IPS-11a (cell line): ENCODE results near the gene ST3GAL2.
A peak's percentile ranks its signal among the peaks of the same experiment; 100 is the strongest.
"Not testable (repeated sequence)": the region's sequence is repeated elsewhere in the genome, so short reads cannot be mapped to it uniquely, and the experiment has no call there.

Experiments
- H3K4me3 ChIP-seq: one replicate; pipeline ENCODE4 v1.5.1; 2013; ENCODE audit warnings: low read depth, low read length, control low read depth

ST3GAL2 gene

DNA sequence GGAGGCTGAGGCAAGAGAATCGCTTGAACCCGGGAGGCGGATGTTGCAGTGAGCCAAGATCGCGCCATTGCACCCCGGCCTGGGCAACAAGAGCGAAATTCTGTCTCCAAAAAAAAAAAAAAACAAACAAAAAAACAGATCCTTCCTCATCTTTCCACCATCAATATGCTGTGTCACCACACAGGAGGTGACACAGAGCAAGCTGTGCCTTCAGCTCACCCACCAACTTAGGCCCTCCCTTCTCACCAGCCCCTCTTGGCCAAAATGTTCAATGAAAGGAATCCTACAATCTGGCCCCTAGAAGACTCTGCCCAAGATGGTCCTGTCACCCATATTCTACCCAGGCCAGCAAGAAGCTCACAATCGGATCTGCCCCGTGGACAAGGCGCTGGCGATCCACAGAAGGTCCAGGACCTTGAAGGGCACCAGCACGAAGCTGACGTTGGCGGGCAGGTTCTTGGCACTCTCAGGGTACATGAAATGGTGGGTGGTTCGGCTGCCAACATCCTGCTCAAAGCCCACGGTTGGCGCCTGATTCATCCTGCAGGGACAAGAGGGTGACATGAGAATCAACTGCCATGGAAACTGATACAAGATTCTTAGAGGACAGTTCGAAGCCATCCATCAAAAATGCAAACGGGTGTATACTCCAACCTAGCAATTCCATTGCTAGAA lies 50.8 kb downstream of the ST3GAL2 start:
- H3K4me3 ChIP-seq: no peak overlapping the region

DNA sequence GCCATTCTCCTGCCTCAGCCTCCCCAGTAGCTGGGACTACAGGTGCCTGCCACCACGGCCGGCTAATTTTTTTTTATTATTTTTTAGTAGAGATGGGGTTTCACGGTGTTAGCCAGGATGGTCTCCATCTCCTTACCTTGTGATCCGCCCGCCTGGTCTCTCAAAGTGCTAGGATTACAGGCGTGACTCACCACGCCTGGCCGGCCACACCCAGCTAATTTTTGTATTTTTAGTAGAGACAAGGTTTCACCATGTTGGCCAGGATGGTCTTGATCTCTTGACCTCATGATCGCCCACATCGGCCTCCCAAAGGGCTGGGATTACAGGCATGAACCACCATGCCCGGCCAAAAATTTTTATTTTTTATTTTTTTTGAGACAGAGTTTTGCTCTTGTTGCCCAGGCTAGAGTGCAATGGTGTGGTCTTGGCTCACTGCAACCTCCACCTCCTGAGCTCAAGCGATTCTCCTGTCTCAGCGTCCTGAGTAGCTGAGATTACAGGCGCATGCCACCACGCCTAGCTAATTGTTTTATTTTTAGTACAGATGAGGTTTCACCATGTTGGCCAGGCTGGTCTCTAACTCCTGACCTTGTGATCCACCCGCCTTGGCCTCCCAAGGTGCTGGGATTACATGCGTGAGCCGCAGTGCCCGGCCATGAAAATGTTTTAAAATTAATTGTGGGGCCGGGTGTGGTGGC lies 52.5 kb downstream of the ST3GAL2 start:
- not testable (repeated sequence) for H3K4me3 ChIP-seq

DNA sequence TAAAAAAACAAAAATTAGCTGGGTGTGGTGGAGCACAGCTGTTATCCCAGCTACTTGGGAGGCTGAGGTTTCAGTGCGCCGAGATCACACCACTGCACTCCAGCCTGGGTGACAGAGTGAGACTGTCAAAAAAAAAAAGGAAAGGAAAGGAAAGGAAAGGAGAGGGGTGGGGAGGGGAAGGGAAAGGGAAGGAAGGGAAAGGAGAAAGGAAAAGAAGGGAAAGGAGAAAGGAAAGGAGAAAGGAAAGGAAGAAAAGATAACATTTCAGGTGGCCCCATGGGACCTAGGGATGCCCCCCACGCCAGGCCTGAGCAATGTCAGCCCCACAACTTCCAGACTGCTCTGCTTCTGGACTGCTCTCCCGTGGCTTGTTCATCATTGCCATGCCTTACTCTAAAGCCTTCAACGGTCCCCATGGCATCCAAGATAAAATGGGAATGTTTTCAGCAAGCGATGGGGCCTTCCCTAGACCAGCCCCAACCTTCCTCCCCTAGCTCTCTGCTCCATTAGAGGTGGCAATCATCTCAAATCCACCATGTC lies 55.4 kb downstream of the ST3GAL2 start:
- H3K4me3 ChIP-seq: no peak overlapping the region

DNA sequence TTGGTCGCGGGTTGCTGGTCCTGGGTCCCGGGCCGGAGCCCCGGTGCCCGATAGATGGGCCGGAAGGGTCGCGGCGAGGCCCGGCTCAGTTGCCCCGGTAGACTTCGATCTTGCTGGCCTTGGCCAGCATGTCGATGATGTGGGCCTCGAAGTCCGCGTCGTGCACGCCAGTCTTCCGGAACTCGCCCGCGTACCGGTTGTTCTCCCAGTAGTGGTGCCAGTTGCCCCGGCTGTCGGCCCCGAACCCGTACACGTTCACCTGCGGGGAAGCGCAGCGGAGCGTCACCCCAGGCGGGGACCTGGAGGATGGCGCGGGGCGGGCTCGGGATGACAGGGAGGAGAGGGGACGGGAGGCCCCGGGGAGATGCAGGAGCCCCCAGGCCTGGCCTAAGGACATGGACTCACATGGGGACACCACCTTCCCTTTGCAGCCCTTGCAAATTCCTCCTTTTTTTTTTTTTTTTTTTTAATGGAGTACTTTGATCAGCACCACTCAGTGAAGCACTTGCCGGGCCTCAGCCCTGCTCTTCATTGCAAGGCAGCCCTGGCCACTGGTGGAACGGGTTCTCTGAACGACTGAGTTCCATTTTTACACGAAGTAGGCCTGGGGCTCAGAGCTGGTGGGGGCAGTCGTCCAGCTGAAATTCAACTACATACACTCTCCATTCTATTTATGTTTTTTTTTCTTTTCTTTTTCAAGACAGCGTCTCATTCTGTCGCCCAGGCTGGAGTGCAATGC lies 57.1 kb downstream of the ST3GAL2 start:
- peak overlapping the region; percentile 35 for H3K4me3 ChIP-seq

DNA sequence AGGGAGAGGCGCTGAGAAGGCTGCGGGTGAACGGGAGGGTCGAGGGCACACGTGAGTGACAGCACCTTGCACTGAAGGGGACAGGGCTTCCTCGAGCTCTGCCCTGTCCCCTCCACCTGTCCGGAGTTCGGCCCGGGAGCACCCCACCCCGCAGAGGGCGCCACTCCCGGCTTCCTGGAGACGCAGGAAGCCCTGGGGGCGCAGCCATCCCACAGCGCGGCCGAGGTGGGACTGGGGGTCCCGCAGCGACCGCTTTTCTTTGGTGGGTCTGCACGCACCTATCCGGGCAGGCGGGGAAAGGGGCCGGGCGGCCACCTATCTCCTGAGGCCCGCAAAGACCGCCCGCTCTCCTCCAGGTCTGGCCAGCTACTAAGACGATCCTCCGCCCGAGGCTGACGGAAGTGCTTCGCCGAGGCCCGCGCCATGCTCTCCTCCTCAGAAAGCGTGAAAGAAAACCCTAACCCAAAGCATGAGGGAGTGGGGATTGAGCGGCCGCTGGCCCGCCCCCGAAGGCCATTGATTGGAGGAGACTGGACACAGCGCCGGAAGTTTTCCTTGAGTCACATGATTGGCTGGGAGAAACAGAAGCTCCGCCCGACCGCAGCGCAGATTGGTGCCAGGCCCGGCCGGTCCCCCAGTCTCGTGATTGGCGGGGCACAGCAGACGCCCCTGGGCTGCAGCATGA lies 57.8 kb downstream of the ST3GAL2 start:
- H3K4me3 ChIP-seq: peak overlapping the region; percentile 70

DNA sequence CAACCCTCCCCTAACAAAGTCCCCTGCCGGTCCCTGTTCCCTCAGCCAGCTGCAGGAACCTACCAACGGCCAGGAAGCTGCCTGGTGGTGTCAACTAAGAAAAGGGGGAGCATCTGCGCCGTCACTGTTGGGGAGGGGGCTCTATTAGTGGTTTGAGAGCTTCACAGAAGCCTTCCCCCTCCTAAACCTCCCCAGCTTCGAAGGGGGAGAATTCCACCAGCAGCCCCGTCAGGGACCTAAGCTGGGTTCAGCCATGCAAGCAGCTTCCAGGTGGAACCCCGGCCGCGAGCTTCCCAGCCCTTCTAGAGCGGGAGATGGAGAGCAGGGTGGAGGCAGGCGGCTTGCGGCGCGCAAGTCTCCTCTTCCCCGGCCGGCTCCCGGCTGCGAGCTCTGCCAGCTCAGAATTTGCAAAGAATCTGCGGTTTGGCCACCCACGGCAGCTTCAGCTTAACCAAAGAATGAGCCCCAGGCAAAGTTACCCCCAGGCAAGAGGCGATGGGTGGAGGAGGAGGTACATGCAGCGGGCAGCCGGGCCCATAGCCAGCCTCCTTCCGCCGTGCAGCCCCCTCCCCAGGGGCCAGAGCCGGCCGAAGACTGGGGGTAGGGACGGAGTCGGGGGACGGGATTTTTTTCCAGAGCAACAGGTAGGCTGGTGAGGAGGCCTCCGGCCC lies 58.5 kb downstream of the ST3GAL2 start:
- H3K4me3 ChIP-seq: peak overlapping the region; percentile 70

DNA sequence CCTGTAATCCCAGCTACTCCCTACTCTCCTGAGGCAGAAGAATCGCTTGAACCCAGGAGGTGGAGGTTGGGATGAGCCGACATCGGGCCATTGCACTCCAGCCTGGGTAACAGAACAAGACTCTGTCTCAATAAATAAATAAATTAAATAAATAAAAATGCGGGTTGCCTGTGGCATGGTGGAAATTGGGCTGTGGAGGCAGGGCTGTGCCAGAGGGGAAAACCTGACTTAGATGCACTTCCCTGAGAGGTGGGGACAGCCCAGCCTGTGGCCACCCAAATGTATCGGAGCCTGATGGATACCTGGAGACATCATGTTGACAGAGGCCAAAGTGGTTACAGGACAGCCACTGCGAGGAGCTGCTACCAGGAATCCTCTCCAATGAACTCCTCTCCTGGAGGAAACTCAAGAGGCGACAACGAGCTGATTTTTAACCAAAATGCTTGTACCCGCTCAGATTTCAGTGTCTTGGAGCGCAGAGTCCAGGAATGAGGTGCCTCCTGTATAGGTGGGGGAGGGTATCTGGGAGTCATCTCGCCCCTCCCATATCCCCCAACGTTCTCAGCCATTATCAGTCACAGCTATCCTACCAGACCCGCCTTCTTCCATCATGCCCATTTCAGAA lies 59.9 kb downstream of the ST3GAL2 start:
- H3K4me3 ChIP-seq: no peak overlapping the region

DNA sequence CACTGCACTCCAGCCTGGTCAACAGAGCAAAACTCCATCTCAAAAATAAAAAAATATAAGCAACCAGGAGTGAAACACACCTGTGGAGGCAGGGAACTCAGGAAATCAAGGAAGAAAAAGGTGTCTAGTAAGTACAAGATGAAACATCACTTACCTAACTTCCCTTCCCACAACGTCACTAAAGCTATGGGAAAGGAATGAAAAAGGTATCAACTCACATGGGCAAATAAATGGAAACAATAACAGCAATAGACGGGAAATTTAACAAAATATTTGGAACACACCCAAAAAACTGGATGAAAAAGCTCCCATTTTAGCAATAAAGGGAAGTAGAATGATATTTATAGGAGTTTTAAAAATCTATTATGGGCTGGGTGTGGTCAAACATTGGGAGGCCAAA lies 61.1 kb downstream of the ST3GAL2 start:
- H3K4me3 ChIP-seq: no peak overlapping the region

DNA sequence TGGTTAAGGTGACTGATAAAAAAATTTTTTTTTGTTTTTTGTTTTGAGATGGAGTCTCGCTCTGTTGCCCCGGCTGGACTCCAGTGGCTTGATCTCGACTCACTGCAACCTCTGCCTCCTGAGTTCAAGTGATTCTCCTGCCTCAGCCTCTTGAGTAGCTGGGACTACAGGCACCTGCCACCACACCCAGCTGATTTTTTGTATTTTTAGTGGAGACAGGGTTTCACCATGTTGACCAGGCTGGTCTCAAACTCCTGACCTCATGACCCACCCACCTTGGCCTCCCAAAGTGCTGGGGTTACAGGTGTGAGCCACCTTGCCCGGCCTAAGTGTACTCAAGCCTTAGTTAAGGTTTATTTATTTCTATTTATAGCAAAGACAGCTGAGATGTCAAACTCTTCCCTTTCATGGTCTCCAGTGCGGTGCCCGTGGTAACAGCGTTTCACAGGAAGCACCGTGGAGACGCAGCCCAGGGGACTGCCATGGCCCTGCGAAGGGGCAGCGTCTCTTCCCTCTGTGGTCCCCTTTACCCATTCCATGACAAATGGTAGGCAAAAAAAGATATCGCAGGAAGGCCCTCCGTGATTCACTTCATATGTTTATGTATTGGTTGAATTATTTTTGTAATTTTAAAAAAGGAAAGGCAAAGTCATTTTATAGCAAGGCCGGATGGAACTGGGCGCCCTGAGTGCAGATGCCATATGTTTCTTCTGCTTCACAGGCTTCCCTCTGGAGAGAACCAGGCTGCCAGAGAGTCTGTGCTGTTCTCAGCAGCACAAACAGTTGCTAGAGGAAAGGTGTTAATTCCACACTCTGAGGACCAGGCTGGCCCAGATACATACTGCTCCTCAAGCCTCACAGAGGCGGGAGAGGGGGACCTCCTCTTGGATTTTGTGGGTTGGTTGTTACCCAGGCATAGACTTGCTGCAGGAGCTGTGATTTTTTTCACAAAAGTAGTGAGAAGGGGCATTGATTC lies 63.0 kb downstream of the ST3GAL2 start:
- no peak overlapping the region for H3K4me3 ChIP-seq

DNA sequence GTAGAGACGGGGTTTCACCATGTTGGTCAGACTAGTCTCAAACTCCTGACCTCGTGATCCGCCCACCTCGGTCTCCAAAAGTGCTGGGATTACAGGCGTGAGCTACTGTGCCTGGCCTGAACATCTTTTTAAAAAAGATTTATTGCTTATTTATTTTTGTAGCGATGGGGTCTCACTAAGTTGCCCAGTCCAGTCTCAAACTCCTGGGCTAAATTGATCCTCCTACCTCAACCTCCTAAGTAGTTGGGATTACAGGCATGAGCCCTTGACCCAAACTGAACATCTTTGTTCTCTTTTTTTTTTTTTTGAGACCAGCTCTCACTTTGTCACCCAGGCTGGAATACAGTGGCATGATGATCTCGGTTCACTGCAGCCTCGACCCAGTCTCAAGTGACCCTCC lies 64.7 kb downstream of the ST3GAL2 start:
- no peak overlapping the region for H3K4me3 ChIP-seq

DNA sequence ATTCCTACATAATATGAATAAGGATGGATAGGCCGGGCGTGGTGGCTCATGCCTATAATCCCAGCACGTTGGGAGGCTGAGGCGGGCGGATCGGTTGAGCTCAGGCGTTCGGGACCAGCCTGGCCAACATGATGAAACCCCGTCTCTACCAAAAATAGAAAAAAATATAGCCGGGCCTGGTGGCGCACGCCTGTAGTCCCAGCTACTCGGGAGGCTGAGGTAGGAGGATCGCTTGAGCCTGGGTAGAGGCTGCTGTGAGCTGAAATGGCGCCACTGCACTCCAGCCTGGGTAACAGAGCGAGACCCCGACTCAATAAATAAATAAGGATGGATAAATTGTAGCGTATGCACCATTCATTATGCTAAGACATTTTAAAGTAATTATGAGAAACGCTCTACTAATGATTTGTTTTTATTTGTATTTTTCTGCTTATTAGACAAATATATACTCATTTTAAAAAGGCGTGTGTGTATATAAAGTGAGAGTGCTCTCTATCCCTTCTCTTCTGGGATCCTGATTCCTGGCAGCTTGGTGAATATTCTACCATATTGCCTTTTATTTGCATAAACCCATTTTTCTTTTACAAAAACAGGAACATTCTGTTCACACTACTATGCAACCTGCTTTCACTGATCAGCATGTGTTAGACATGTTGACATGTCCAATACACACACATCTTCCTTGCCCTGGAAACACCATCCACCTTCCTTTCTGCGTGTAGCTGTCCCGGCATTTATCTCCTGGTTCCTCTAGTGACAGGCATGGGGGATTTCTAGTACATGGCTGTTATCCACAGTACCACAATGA lies 65.8 kb downstream of the ST3GAL2 start:
- H3K4me3 ChIP-seq: no peak overlapping the region

DNA sequence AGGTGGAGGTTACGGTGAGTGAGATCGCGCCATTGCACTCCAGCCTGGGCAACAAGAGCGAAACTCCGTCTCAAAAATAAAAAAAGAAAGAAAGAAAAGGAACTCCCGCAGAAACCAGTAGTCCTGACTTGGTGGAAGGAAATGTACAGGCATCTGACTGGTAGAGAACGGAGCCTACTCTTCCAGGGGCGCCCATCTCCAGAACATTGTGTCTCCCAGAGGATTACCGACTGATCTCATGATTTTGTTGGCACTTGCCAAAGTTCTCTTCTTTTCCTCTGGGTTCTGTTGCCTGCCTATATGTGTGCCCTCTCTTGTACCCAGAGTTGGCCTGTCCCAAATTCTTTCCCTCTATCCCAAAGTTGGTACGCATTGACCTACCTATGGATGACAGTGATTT lies 68.0 kb downstream of the ST3GAL2 start:
- no peak overlapping the region for H3K4me3 ChIP-seq

DNA sequence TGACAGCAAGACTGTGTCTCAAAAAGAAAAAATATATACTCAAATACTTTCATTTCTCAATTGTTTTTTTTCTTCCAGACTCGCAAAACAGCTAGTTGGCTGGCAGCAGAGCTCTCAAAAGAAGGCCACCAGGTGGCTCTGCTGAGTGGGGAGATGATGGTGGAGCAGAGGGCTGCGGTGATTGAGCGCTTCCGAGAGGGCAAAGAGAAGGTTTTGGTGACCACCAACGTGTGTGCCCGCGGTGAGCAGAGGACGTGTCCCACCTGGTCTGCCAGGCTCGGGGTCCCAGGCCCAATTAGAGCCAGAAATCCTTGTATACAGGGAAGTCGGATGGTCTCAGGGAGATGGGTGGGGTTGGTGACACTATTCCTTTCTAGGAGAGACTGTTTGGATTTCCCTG lies 68.8 kb downstream of the ST3GAL2 start:
- not testable (repeated sequence) for H3K4me3 ChIP-seq

DNA sequence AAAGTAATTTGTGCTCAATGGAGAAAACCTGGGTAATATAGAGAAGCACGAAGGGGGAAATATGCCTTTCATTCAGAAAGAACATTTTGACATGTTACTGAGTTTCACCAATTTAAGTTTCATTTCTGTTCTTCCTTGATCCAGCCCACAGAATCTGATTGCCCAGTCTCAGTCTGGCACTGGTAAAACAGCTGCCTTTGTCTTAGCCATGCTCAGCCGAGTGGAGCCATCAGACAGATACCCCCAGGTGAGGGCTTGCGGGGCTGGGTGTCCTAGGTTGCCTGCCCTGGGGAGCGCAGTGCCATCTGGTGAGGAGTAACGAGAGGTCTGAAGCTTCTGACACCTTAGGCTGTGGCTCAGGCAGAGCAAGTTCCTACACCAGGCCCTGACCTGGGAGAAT lies 74.5 kb downstream of the ST3GAL2 start:
- no peak overlapping the region for H3K4me3 ChIP-seq

DNA sequence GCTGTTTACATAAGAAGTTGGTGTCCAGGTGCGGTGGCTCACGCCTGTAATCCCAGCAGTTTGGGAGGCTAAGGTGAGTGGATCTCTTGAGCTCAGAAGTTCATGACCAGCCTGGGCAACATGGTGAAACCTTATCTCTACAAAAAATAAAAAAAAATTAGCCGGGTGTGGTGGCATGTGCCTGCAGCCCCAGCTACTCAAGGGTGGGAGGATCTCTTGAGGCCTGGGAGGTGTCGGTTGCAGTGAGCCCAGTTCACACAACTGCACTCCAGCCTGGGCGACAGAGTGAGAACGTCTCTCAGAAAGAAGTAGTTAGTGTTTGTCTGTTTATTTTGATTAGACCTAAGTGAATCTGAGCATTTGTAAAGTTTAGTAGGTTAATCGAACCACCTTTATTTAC lies 79.3 kb downstream of the ST3GAL2 start:
- H3K4me3 ChIP-seq: no peak overlapping the region

DNA sequence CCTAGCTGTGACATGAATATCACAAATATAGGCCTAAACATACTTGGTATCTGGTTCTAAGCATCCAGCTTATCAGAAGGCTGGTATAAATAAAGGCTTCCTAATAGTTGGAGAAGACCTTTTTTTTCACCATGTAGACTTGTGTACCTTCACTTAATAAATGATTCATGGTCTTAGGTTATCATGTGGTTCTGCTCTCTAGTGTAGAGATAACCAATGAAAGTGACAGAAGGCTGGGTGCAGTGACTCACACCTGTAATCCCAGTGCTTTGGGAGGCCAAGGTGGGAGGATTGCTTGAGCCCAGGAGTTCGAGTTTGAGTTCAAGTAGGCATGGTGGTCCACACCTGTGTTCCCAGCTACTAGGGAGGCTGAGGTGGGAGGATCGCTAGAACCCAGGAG lies 89.1 kb downstream of the ST3GAL2 start:
- H3K4me3 ChIP-seq: no peak overlapping the region

DNA sequence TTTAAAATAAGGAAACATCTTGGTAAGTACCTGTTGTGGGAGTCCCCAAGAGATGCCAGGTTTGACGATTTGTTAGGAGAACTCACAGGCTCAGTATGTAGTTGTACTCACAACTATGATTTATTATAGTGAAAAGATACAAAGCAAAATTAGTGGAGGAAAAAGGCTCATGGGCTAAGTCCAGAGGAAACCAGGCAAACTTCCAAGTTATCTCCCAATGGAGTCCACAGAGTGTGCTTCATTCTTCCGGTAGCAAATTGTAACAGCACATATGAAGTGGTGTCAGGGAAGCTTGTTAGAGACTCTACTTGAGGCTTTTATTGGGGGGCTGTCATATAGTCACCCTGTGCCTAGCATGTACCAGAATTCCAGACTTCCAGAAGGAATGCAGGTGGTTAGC lies 89.9 kb downstream of the ST3GAL2 start:
- H3K4me3 ChIP-seq: no peak overlapping the region

DNA sequence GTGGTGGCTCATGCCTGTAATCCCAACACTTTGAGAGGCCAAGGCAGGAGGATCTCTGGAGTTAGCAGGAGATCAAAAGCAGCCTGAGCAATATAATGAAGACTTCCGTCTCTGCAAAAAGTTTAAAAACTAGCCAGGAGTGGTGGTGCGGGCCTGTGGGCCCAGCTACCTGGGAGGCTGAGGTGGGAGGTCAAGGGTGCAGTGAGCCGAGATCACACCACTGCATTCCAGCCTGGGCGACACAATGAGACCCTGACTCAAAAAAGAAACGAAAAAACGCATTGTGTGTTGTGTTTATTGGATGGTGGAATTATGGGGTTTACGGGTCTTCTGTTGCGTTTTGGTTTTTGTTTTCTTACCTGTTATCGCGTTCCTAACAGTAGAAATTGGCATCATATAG lies 93.1 kb downstream of the ST3GAL2 start:
- peak overlapping the region; percentile 24 for H3K4me3 ChIP-seq
